Karpas-422 (cell line): ENCODE results near the gene HOXD9. TPM values are rescaled to one million over a fixed set of nuclear protein-coding genes. Genes with fewer than 3 reads are reported as not detected.

Experiments used
- DNase-seq: peaks from one replicate; pipeline ENCODE4 v3.0.0-alpha.2; 2015
- H2AFZ ChIP-seq: fragments of 200-600 bp; sonication (generic); 2 replicates; pipeline ENCODE4 v1.6.1; 2014; ENCODE audit warnings: antibody characterized with exemption, low read length, mixed read lengths
- H3K27ac ChIP-seq: fragments of 200-600 bp; sonication (generic); 2 replicates; pipeline ENCODE4 v1.5.1; 2014; ENCODE audit warnings: mild to moderate bottlenecking, low read length, moderate library complexity
- H3K27me3 ChIP-seq: fragments of 200-600 bp; sonication (generic); 2 replicates; pipeline ENCODE4 v1.6.1; 2014; ENCODE audit warnings: low read length, mixed read lengths
- H3K36me3 ChIP-seq: fragments of 200-600 bp; sonication (generic); 2 replicates; pipeline ENCODE4 v1.6.1; 2014; ENCODE audit warnings: low read length, mixed read lengths; ENCODE audit not compliant: insufficient read depth
- H3K4me1 ChIP-seq: fragments of 200-600 bp; sonication (generic); 2 replicates; pipeline ENCODE4 v1.6.1; 2014; ENCODE audit warnings: mild to moderate bottlenecking, low read length, mixed read lengths
- H3K4me2 ChIP-seq: fragments of 200-600 bp; sonication (generic); 2 replicates; pipeline ENCODE4 v1.6.1; 2014; ENCODE audit warnings: low read length, low read depth, mild to moderate bottlenecking; ENCODE audit not compliant: poor library complexity, severe bottlenecking
- H3K4me3 ChIP-seq: fragments of 200-600 bp; sonication (generic); 2 replicates; pipeline ENCODE4 v1.5.1; 2014; ENCODE audit warnings: mild to moderate bottlenecking, antibody characterized with exemption, low read length, mixed read lengths
- H3K79me2 ChIP-seq: fragments of 200-600 bp; sonication (generic); 2 replicates; pipeline ENCODE4 v1.6.1; 2014; ENCODE audit warnings: mild to moderate bottlenecking, low read length, mixed read lengths
- H3K9ac ChIP-seq: fragments of 200-600 bp; sonication (generic); 2 replicates; pipeline ENCODE4 v1.6.0; 2014; ENCODE audit warnings: low read length
- H3K9me2 ChIP-seq: fragments of 200-600 bp; sonication (generic), shearing (Covaris generic); replicated peaks from 2 replicates; pipeline ENCODE4 v1.6.0; 2014; ENCODE audit warnings: mild to moderate bottlenecking, low read length, moderate library complexity; ENCODE audit not compliant: insufficient read depth
- H3K9me3 ChIP-seq: fragments of 300-700, 200-600 bp; sonication (generic); 2 replicates; pipeline ENCODE4 v1.6.1; 2014; ENCODE audit warnings: low read length, mixed read lengths
- H4K20me1 ChIP-seq: fragments of 200-600 bp; sonication (generic); 2 replicates; pipeline ENCODE4 v1.6.1; 2014; ENCODE audit warnings: mild to moderate bottlenecking, antibody characterized with exemption, low read length, low read depth; ENCODE audit not compliant: insufficient read depth
- total RNA-seq: library from RNA; depleted of rRNA; stranded (reverse); fragments of >200 nt; shearing (Covaris generic); gene quantifications from 2 replicates; pipeline ENCODE4 v1.2.3, GENCODE V29; 2014; ENCODE audit warnings: low replicate concordance

HOXD9 gene
- total RNA-seq, 1 experiment from 2014 or later = not detected

DNA sequence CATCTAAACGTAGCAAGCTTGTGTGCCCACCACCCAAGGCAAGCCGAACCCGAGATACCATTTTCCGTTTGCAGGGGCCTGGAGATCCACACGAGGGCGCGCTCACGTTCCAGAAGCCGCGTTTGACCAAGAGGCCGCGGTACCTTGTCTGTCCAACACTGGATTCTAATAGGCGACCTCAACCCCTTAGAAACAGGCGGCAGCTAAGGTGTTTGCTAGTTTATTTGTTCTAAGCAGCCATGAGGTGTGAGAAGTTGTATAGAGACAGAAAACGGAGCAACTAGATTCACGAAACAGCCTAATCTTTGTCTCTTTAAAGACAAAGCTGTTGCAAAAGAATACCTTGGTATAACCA is 11.2 kb upstream of the HOXD9 start:
- 0 out of 2 replicates have a peak overlapping the region, but pooled peaks have one; percentile 54 for H2AFZ ChIP-seq
- H3K27ac ChIP-seq = no peak overlapping the region
- DNase-seq = peak; percentile 80
- no peaks in the 10 kb centered on the region for H3K36me3 ChIP-seq
- peak overlapping the region; percentile 66 for H3K4me2 ChIP-seq
- H3K27me3 ChIP-seq = no peaks in the 10 kb centered on the region
- peaks cover 10% of the 10 kb centered on the region for H3K4me1 ChIP-seq
- peak overlapping the region; percentile 37; the same call in 1 of the 2 replicates for H3K9ac ChIP-seq
- H3K9me2 ChIP-seq = no peaks in the 10 kb centered on the region
- H3K79me2 ChIP-seq = no peaks in the 10 kb centered on the region
- H3K4me3 ChIP-seq = peak overlapping the region; percentile 40; the same call in 1 of the 2 replicates
- no peaks in the 10 kb centered on the region for H3K9me3 ChIP-seq
- H4K20me1 ChIP-seq = no peaks in the 10 kb centered on the region

DNA sequence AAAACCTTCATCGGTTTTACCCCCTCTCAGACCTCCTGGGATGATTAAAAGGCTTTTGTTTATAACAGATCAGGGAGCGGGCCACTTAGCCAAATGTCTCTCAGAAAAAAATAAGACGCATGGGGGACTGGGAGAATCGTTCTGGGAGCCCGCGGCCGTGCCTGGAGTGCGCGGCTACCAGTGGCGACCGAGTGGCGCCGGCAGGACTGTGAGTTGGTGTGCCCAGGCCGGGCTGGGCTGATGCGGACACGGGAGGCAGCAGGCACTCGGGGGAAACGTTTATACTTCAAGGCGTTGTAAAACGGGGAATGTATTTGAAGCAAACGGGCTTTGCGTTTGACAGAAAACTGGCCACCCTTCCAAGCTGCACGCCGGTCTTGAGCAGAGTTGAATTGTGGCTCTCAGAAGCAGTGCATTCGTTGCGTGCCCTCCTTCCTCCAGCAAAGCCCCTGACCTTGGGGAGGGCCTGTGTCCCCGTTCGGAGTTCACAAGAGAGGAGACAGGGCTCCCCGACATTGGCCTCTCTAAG is 10.6 kb upstream of the HOXD9 start:
- Histone ChIP-seq H3K27me3 (no peaks in the 10 kb centered on the region), H3K4me1 (peaks cover 10% of the 10 kb centered on the region), H3K79me2 (no peaks in the 10 kb centered on the region), H3K36me3 (no peaks in the 10 kb centered on the region), H3K9ac (no peak overlapping the region), H3K27ac (no peak overlapping the region), H3K4me3 (no peak overlapping the region), H4K20me1 (no peaks in the 10 kb centered on the region), H3K9me2 (no peaks in the 10 kb centered on the region), H2AFZ (no peak overlapping the region), H3K9me3 (no peaks in the 10 kb centered on the region), H3K4me2 (no peak overlapping the region)
- no peak for DNase-seq

DNA sequence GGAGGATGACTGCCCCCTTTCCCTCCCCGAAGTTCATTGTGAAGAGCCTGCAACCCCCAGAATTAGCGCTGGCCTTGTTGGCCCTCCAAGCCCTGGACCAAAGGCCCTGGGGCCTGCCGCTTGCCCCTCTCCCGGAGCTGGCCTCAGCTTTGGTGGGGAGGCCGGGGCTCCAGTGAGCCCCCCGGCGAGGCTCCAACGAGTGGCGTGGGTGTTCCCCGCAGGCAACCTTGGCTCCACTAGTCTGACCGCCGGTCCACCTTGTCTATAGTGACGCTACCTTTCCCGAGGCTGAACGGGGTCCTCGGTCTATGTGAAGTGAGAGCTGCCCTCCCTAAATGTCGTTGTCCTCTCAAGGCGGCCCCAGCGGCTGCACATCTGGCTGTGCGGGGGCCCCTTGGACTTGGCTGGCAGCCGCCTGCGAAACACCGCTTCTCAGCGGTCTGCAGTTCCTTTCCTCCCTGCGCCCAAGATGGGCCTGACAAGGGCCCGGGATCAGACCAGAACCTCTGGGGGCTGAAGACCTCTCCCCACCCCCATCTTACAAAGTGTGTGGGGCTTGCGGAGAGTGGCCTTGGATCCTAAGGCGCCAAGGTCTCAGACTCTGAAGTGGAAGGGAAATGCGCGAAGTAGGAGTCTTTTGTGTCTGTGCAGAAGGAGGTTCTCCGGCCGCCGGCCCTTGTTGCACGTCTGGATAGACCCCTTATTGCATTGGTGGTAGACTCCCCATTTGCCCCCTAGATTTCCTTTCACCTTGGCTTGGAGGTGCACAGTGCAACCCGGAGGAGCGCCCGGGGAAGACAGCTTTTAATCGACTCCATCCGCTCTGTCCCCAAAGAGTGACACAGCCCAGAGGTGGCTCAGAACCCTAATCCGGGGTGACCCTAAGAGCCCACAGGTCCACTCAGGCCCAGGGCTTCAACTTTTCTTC is 9.9 kb upstream of the HOXD9 start:
- DNase-seq = no peak
- no peaks in the 10 kb centered on the region for H3K79me2 ChIP-seq
- H3K9ac ChIP-seq = no peak overlapping the region
- no peak overlapping the region for H2AFZ ChIP-seq
- no peaks in the 10 kb centered on the region for H4K20me1 ChIP-seq
- no peak overlapping the region for H3K27ac ChIP-seq
- H3K27me3 ChIP-seq = no peaks in the 10 kb centered on the region
- peaks cover 10% of the 10 kb centered on the region for H3K4me1 ChIP-seq
- H3K9me2 ChIP-seq = no peaks in the 10 kb centered on the region
- H3K36me3 ChIP-seq = no peaks in the 10 kb centered on the region
- no peak overlapping the region for H3K4me3 ChIP-seq
- H3K9me3 ChIP-seq = no peaks in the 10 kb centered on the region
- H3K4me2 ChIP-seq = no peak overlapping the region

DNA sequence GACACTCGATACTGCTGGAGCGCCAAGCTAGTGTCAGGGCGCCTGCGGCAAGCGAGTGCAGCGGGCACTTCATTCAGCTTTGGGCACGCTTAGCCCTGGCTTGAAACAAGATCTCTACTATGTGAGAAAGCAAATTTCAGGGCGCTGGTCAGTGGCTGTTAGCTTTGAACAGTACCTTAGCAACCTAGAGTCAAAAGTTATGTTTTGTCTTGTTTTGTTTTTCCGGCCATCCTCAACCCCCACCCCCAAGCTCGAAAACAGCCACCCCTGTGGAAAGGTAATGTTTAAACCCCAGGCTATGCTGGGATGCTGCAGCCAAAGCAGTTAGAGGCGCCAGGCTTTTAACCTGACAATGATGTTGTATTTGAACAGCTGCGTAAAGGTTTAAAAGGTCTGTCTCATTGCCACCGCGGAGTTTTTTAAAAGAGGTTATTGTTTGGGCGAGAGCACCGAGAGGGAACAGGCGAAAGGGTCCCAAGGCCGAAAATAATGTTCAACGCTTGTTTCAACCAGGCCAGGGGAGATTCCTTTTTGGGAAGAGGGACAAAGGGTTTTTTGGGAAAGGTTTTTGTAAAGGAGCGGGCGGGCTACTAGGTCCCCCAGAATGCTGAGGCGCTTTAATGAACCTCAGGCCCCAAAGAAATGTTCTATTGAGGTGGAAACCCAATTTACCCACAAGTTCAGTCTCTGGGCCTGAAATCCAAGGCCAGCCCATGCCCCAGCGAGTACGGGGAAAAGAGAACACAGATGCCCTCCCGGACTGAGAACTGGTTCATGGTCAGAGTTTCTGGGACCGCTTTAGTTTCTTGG is 8.2 kb upstream of the HOXD9 start:
- Histone ChIP-seq H3K4me2 (no peak overlapping the region), H3K9ac (no peak overlapping the region), H3K79me2 (no peaks in the 10 kb centered on the region), H3K27me3 (no peaks in the 10 kb centered on the region), H3K36me3 (no peaks in the 10 kb centered on the region), H3K27ac (no peak overlapping the region), H3K4me3 (no peak overlapping the region), H4K20me1 (no peaks in the 10 kb centered on the region), H3K9me2 (no peaks in the 10 kb centered on the region), H3K4me1 (peaks cover 10% of the 10 kb centered on the region), H2AFZ (no peak overlapping the region), H3K9me3 (no peaks in the 10 kb centered on the region)
- DNase-seq = no peak

DNA sequence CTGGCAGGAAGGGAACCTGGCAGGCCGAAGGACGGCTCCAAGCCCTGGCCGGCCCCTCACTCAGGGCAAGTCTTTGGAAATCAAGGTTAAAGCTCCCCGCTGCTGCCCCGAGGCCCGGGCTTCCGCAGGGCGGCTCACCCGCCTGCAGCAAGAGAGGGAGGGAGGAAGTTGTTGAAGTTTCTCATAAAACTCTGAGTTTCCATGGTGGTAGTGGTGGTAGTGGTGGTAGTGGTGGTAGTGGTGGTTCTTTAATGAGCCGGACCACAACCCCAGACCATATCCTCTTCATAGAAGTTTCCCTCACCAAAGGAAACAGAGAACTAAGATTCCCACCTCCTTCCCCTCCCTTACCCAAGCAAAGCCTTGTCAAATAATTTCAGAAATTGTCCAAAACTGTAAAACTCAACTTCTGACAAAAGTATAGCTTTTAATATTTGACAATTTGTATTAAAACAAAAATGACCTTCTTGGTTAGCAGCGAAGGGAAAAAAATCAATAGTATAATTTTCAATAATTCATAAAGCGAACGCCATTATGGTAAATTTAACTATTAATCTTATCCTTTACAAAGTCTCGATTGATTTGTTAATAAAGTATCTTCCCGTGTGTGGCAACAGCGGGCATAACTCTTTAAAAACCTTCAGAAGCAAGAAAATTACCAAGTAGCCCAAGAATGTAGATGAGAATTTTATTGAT is 7.4 kb upstream of the HOXD9 start:
- Histone ChIP-seq H3K9ac (no peak overlapping the region), H3K36me3 (no peaks in the 10 kb centered on the region), H3K4me2 (no peak overlapping the region), H2AFZ (no peak overlapping the region), H3K27me3 (no peaks in the 10 kb centered on the region), H3K9me3 (no peaks in the 10 kb centered on the region), H3K27ac (no peak overlapping the region), H3K9me2 (no peaks in the 10 kb centered on the region), H3K4me3 (no peak overlapping the region), H4K20me1 (no peaks in the 10 kb centered on the region), H3K4me1 (peaks cover 10% of the 10 kb centered on the region), H3K79me2 (no peaks in the 10 kb centered on the region)
- DNase-seq = no peak

DNA sequence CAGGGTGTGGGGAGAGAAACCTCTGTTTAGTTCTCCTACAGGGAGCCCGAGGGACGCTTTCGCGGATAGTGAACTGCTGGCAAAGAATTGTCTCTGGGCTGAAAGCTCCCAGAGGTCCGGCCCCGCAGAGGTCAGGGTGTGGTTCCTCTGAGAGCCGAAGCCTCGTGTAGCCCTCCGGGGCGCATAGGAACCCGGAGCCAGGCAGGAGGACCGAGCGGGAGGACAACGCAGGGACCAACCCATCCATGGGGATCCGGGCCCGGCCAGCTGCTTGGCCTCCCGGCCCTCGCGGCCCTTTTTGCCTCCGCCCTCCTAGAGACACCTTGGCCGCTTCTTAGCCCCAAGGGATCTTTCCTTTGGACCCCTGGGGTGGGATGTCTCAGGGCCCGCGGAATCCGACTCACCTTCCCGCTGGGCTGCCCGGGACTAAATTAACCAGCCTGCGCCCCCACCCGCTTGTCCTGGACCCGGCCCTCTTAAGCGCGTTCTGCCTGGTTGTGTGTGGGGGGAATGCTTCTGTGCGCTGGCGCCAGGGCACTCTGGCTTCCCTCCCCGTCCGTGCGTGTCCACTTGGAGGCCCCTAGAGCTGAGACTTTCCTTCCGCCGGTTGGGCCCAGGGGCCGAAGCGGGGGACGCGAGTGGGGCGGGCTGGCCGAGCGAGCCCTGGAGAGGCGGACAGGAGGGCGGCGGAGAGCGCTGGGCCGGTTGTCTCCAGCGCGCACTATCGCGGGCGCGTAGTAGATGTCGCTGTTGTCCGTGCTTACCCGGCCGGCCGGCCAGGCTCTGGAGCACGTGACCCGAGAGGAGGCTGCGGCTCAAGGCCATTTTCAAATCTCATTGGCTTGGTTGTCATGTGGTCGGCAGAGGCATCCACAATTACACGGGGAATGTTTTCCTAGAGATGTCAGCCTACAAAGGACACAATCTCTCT is 6.4 kb upstream of the HOXD9 start, which contains the start of gene HOXD10:
Gene HOXD10, plus strand, starts transcription at position 896 of the 931 bp plus-strand sequence. CDS start 56 bp downstream, outside the sequence.
- no peaks in the 10 kb centered on the region for H3K9me2 ChIP-seq
- H3K9ac ChIP-seq = no peak within 1 kb of the TSS
- H3K4me3 ChIP-seq = no peak within 1 kb of the TSS
- H3K79me2 ChIP-seq = no peaks in the 10 kb centered on the region
- H3K27ac ChIP-seq = no peak within 1 kb of the TSS
- no peak for DNase-seq
- H4K20me1 ChIP-seq = no peaks in the 10 kb centered on the region
- H3K4me2 ChIP-seq = no peak within 1 kb of the TSS
- no peaks in the 10 kb centered on the region for H3K9me3 ChIP-seq
- H2AFZ ChIP-seq = no peak within 1 kb of the TSS
- peaks cover 4% of the 10 kb centered on the region for H3K4me1 ChIP-seq
- no peaks in the 10 kb centered on the region for H3K36me3 ChIP-seq
- H3K27me3 ChIP-seq = no peaks in the 10 kb centered on the region

DNA sequence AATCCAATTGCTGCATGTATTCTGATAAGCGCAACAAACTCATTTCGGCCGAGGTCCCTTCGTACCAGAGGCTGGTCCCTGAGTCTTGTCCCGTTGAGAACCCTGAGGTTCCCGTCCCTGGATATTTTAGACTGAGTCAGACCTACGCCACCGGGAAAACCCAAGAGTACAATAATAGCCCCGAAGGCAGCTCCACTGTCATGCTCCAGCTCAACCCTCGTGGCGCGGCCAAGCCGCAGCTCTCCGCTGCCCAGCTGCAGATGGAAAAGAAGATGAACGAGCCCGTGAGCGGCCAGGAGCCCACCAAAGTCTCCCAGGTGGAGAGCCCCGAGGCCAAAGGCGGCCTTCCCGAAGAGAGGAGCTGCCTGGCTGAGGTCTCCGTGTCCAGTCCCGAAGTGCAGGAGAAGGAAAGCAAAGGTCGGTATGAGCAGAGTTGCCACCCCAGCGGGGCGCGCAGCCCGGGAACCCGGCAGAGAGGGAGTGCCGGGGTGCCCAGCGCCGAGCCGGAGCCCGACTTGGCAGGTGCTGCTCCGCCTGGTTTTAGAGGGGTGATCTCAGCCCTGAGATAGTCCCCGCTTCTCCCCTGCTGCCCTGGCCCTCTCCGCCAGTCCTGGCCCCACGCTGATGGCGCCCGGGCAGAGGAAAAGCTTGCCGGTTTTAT is 5.2 kb upstream of the HOXD9 start:
- Histone ChIP-seq H3K9me3 (no peaks in the 10 kb centered on the region), H3K9me2 (no peaks in the 10 kb centered on the region), H4K20me1 (no peaks in the 10 kb centered on the region), H3K79me2 (no peaks in the 10 kb centered on the region), H3K36me3 (no peaks in the 10 kb centered on the region), H3K9ac (no peak overlapping the region), H3K4me3 (no peak overlapping the region), H3K27me3 (no peaks in the 10 kb centered on the region), H3K27ac (no peak overlapping the region), H2AFZ (no peak overlapping the region), H3K4me2 (no peak overlapping the region), H3K4me1 (no peaks in the 10 kb centered on the region)
- no peak for DNase-seq
